Loucy (cell line): ENCODE measurements around the gene POTEG.
"Not testable (repeated sequence)": the region's sequence is repeated elsewhere in the genome, so short reads cannot be mapped to it uniquely, and the experiment has no call there.

ENCODE experiments used
- H2AFZ ChIP-seq: fragments of 200-600 bp; sonication (generic); 2 replicates; pipeline ENCODE4 v1.6.0; 2016; ENCODE audit warnings: antibody characterized with exemption, mild to moderate bottlenecking, low read length, moderate library complexity
- H3F3A ChIP-seq: fragments of 200-600 bp; 2 replicates; pipeline ENCODE4 v1.6.0; 2016; ENCODE audit warnings: antibody characterized with exemption, low read depth, mild to moderate bottlenecking
- H3K27me3 ChIP-seq: fragments of 200-600 bp; sonication (generic); 2 replicates; pipeline ENCODE4 v1.6.1; 2014; ENCODE audit warnings: low read length, mild to moderate bottlenecking; ENCODE audit not compliant: insufficient read depth, poor library complexity, severe bottlenecking
- H3K36me3 ChIP-seq: fragments of 200-600 bp; sonication (generic); 2 replicates; pipeline ENCODE4 v1.6.1; 2016; ENCODE audit warnings: low read length; ENCODE audit not compliant: insufficient read depth
- H3K4me1 ChIP-seq: fragments of 200-600 bp; sonication (generic); 2 replicates; pipeline ENCODE4 v1.5.1; 2014; ENCODE audit warnings: low read length, mild to moderate bottlenecking; ENCODE audit not compliant: insufficient read depth, poor library complexity, severe bottlenecking
- H3K4me2 ChIP-seq: fragments of 200-600 bp; sonication (generic); 2 replicates; pipeline ENCODE4 v1.6.0; 2014; ENCODE audit warnings: antibody characterized with exemption, low read length, low read depth, mild to moderate bottlenecking; ENCODE audit not compliant: poor library complexity, severe bottlenecking
- H3K4me3 ChIP-seq: fragments of 200-600 bp; sonication (generic); 2 replicates; pipeline ENCODE4 v1.5.1; 2014; ENCODE audit warnings: low read length, mild to moderate bottlenecking, mixed read lengths; ENCODE audit not compliant: poor library complexity, severe bottlenecking
- H3K79me2 ChIP-seq: fragments of 200-600 bp; sonication (generic); 2 replicates; pipeline ENCODE4 v1.6.1; 2014; ENCODE audit warnings: low read length; ENCODE audit not compliant: insufficient read depth
- H3K9ac ChIP-seq: fragments of 200-600 bp; sonication (generic); 2 replicates; pipeline ENCODE4 v1.6.0; 2014; ENCODE audit warnings: mild to moderate bottlenecking, low read depth, low read length, moderate library complexity; ENCODE audit not compliant: poor library complexity, severe bottlenecking
- H3K9me2 ChIP-seq: fragments of 200-600 bp; sonication (generic); replicated peaks from 2 replicates; pipeline ENCODE4 v1.6.1; 2016; ENCODE audit warnings: low read depth, low read length, mixed read lengths
- H3K9me3 ChIP-seq: fragments of 200-600 bp; sonication (generic); 2 replicates; pipeline ENCODE4 v1.6.1; 2014; ENCODE audit warnings: mild to moderate bottlenecking, antibody characterized with exemption, low read length, low read depth; ENCODE audit not compliant: insufficient read depth
- H4K20me1 ChIP-seq: fragments of 200-600 bp; sonication (generic); 2 replicates; pipeline ENCODE4 v1.6.0; 2014; ENCODE audit warnings: antibody characterized with exemption, low read length, mild to moderate bottlenecking; ENCODE audit not compliant: insufficient read depth, poor library complexity, severe bottlenecking

Gene POTEG

GRCh38 chr14:19374451-19374903 is 59.7 kb downstream of the POTEG start:
- H3K9me2 ChIP-seq, H3K79me2 ChIP-seq, H3K9ac ChIP-seq, H3K27me3 ChIP-seq, H3K9me3 ChIP-seq, H2AFZ ChIP-seq, H4K20me1 ChIP-seq, H3F3A ChIP-seq, H3K36me3 ChIP-seq, H3K4me3 ChIP-seq, H3K4me2 ChIP-seq, H3K4me1 ChIP-seq: not testable (repeated sequence)

GRCh38 chr14:19372813-19373500 is 61.2 kb downstream of the POTEG start:
- not testable (repeated sequence) for H3K4me2 ChIP-seq, H3K4me3 ChIP-seq, H3K4me1 ChIP-seq, H3K9ac ChIP-seq, H3K9me3 ChIP-seq, H3K9me2 ChIP-seq, H3F3A ChIP-seq, H3K36me3 ChIP-seq, H3K79me2 ChIP-seq, H4K20me1 ChIP-seq, H3K27me3 ChIP-seq, H2AFZ ChIP-seq

- not testable (repeated sequence) for H3K9ac ChIP-seq, H3K4me2 ChIP-seq, H3F3A ChIP-seq, H3K4me3 ChIP-seq, H2AFZ ChIP-seq, H3K79me2 ChIP-seq, H3K4me1 ChIP-seq, H3K27me3 ChIP-seq, H3K9me2 ChIP-seq, H4K20me1 ChIP-seq, H3K9me3 ChIP-seq, H3K36me3 ChIP-seq
Measured at GRCh38 chr14:19371767-19372166, 62.4 kb downstream of the POTEG start.

- H3K9ac ChIP-seq, H3K4me2 ChIP-seq, H3K79me2 ChIP-seq, H3K4me3 ChIP-seq, H4K20me1 ChIP-seq, H2AFZ ChIP-seq, H3K9me2 ChIP-seq, H3K9me3 ChIP-seq, H3K4me1 ChIP-seq, H3K27me3 ChIP-seq, H3K36me3 ChIP-seq, H3F3A ChIP-seq: not testable (repeated sequence)
Measured at GRCh38 chr14:19362803-19363202, 71.3 kb downstream of the POTEG start.

- H3K79me2 ChIP-seq, H3F3A ChIP-seq, H3K9ac ChIP-seq, H3K4me2 ChIP-seq, H4K20me1 ChIP-seq, H2AFZ ChIP-seq, H3K36me3 ChIP-seq, H3K4me1 ChIP-seq, H3K27me3 ChIP-seq, H3K9me3 ChIP-seq, H3K9me2 ChIP-seq, H3K4me3 ChIP-seq: not testable (repeated sequence)
Measured at GRCh38 chr14:19362323-19362722, 71.8 kb downstream of the POTEG start.

GRCh38 chr14:19361636-19362253 is 72.4 kb downstream of the POTEG start:
- H3K9ac ChIP-seq, H3K4me3 ChIP-seq, H3K9me3 ChIP-seq, H3K4me2 ChIP-seq, H3K9me2 ChIP-seq, H3K27me3 ChIP-seq, H3K79me2 ChIP-seq, H3F3A ChIP-seq, H2AFZ ChIP-seq, H3K36me3 ChIP-seq, H3K4me1 ChIP-seq, H4K20me1 ChIP-seq: not testable (repeated sequence)

- not testable (repeated sequence) for H3K9me3 ChIP-seq
Measured at GRCh38 chr14:19360937-19361635, 73.1 kb downstream of the POTEG start.

More at GRCh38 chr14:19360937-19361635, 73.1 kb downstream of the POTEG start:
- H3K36me3 ChIP-seq, H3F3A ChIP-seq, H3K4me2 ChIP-seq, H2AFZ ChIP-seq, H3K9ac ChIP-seq, H3K27me3 ChIP-seq, H3K4me1 ChIP-seq, H4K20me1 ChIP-seq, H3K79me2 ChIP-seq, H3K9me2 ChIP-seq, H3K4me3 ChIP-seq: not testable (repeated sequence)
